ENCODE measurements around the gene PTPRE. TPM values are rescaled to one million over a fixed set of nuclear protein-coding genes. Genes with fewer than 3 reads are reported as not detected.

The PTPRE gene
- total RNA-seq, 1 experiment from 2014 or later: 0.70 TPM

DNA sequence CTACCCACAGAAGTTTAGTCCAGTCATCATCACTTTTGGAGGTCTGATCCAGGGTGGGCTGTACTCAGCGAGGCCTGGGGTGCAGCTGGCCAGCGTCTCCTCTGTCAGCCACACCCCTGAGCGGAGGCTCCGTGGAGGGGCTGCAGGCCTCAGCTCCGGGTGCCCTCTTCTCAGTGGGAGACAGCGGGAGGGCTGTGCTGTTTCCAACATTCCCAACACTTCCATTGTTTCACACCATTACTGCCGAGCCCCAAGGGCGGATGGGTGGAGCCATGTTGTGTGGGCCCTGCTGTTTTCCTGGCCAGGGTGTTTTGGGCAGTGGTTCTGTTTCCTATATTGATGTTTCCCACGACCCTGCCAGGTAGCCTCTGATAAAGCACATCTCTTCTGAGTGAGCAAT is 124.3 kb downstream of the PTPRE start:
- Histone ChIP-seq H3K14ac (ENCODE audit: insufficient read depth, low read length) (no peak overlapping the region; the same call in 1 of the 2 replicates), H4K8ac (replicated peaks; ENCODE audit: insufficient read length, low read depth, low read length) (no peak overlapping the region), H3K23ac (ENCODE audit: insufficient read length, low read depth, low read length) (no peak overlapping the region), H3K9me3 (ENCODE audit: control insufficient read depth, low read depth, low read length) (no peaks in the 10 kb centered on the region), H3K4me2 (ENCODE audit: insufficient read depth, insufficient read length, low read length) (no peak overlapping the region), H4K5ac (ENCODE audit: insufficient read length, low read depth, low read length) (no peak overlapping the region), H2BK15ac (ENCODE audit: low read depth, low read length) (no peak overlapping the region), H2BK20ac (ENCODE audit: low read depth, low read length, poor library complexity, severe bottlenecking) (no peak overlapping the region), H2BK12ac (ENCODE audit: insufficient read length, low read depth, low read length) (no peak overlapping the region), H3K9ac (ENCODE audit: extremely low read depth, insufficient read length, low read length) (no peak overlapping the region), H3K4me1 (ENCODE audit: insufficient read depth, low read length) (no peaks in the 10 kb centered on the region), H3K27me3 (ENCODE audit: insufficient read depth, low read length) (no peaks in the 10 kb centered on the region), H3K79me2 (ENCODE audit: insufficient read depth, low read length) (no peaks in the 10 kb centered on the region), H2AK5ac (ENCODE audit: insufficient read length, low read length) (no peak overlapping the region), H3K4ac (ENCODE audit: low read depth, low read length) (no peak overlapping the region), H3T11ph (ENCODE audit: low read length) (no peak overlapping the region), H4K91ac (ENCODE audit: insufficient read length, low read depth, low read length) (no peak overlapping the region), H2AFZ (ENCODE audit: low read length) (no peak overlapping the region), H3K27ac (ENCODE audit: insufficient read length, low read depth, low read length) (no peak overlapping the region), H2BK120ac (ENCODE audit: low read depth, low read length, poor library complexity, severe bottlenecking) (no peak overlapping the region), H3K56ac (ENCODE audit: insufficient read length, low read depth, low read length) (no peak overlapping the region), H4K20me1 (ENCODE audit: control insufficient read depth, insufficient read depth, insufficient read length) (no peaks in the 10 kb centered on the region), H3K23me2 (ENCODE audit: insufficient read length, low read depth, low read length, poor library complexity, severe bottlenecking) (peaks cover 4% of the 10 kb centered on the region), H2BK5ac (ENCODE audit: insufficient read length, low read length) (no peak overlapping the region), H3K18ac (ENCODE audit: insufficient read length, low read depth, low read length) (no peak overlapping the region), H3K79me1 (ENCODE audit: insufficient read depth, low read depth, low read length, poor library complexity, severe bottlenecking) (no peaks in the 10 kb centered on the region)
- no peaks in the 10 kb centered on the region; the same call in 1 of the 2 replicates for H3K27me3 Mint-ChIP-seq (ENCODE audit: low read depth)
- H3K4me1 Mint-ChIP-seq: peaks cover 13 to 21% of the 10 kb centered on the region in 2 experiments; a peak in 3 of 4 replicates
- H3K4me3 Mint-ChIP-seq: no peak overlapping the region
- TF ChIP-seq, protein P1, sequence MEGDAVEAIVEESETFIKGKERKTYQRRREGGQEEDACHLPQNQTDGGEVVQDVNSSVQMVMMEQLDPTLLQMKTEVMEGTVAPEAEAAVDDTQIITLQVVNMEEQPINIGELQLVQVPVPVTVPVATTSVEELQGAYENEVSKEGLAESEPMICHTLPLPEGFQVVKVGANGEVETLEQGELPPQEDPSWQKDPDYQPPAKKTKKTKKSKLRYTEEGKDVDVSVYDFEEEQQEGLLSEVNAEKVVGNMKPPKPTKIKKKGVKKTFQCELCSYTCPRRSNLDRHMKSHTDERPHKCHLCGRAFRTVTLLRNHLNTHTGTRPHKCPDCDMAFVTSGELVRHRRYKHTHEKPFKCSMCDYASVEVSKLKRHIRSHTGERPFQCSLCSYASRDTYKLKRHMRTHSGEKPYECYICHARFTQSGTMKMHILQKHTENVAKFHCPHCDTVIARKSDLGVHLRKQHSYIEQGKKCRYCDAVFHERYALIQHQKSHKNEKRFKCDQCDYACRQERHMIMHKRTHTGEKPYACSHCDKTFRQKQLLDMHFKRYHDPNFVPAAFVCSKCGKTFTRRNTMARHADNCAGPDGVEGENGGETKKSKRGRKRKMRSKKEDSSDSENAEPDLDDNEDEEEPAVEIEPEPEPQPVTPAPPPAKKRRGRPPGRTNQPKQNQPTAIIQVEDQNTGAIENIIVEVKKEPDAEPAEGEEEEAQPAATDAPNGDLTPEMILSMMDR (conservative IDR thresholded peaks at IDR 0.05): no peak
- H3K9me3 Mint-ChIP-seq: no peaks in the 10 kb centered on the region
- DNase-seq: no peak
- H3K36me3 Mint-ChIP-seq (ENCODE audit: insufficient read depth in 1 of 3, low read depth in 3 of 3): no peaks in the 10 kb centered on the region
- H3K27ac Mint-ChIP-seq: no peak overlapping the region
- WGBS (ENCODE audit: extremely low coverage, insufficient read length, low lambda C conversion rate): no CpG with 5 or more reads among the region's 9 CpGs

All from H9 (cell line).